NCI-H524 (cell line): ENCODE data around the gene POU1F1.
A peak's percentile ranks its signal among the peaks of the same experiment; 100 is the strongest.
"Not testable (repeated sequence)": the region's sequence is repeated elsewhere in the genome, so short reads cannot be mapped to it uniquely, and the experiment has no call there.

Experiments used
- DNase-seq, 2 experiments: peaks; one replicate each; lab custom pipeline; 2025; lab: John Stamatoyannopoulos, UW

POU1F1 gene

GRCh38 chr3:87276484-87276883 lies at the start of gene POU1F1:
TSS of gene POU1F1 (minus strand) at chr3:87276584. CDS start at chr3:87276462, 122 bp downstream.
- no peak for DNase-seq

- DNase-seq, result no peak
Observed at GRCh38 chr3:87324609-87325008, 48.2 kb upstream of the POU1F1 start.

- peak; percentile 0 to 22 for DNase-seq
Observed at GRCh38 chr3:87320756-87321626, 44.6 kb upstream of the POU1F1 start.

GRCh38 chr3:87318617-87319021 lies 42.2 kb upstream of the POU1F1 start:
- no peak for DNase-seq

GRCh38 chr3:87317779-87318178 lies 41.4 kb upstream of the POU1F1 start:
- DNase-seq, result no peak

GRCh38 chr3:87313641-87314040 lies 37.3 kb upstream of the POU1F1 start:
- DNase-seq, result no peak

- DNase-seq, result no peak
Observed at GRCh38 chr3:87311309-87311708, 34.9 kb upstream of the POU1F1 start.

GRCh38 chr3:87309601-87310000 lies 33.2 kb upstream of the POU1F1 start:
- no peak for DNase-seq

- peak in 1 of 2 experiments; percentile 1 for DNase-seq
Observed at GRCh38 chr3:87307805-87308204, 31.4 kb upstream of the POU1F1 start.

- DNase-seq, result no peak
Observed at GRCh38 chr3:87305517-87305916, 29.1 kb upstream of the POU1F1 start.

- not testable (repeated sequence) for DNase-seq
Observed at GRCh38 chr3:87305031-87305430, 28.6 kb upstream of the POU1F1 start.

- peak; percentile 8 to 38 for DNase-seq
Observed at GRCh38 chr3:87298111-87298718, 21.8 kb upstream of the POU1F1 start.

- DNase-seq, result no peak
Observed at GRCh38 chr3:87288446-87288845, 12.1 kb upstream of the POU1F1 start.

GRCh38 chr3:87287011-87287410 lies 10.6 kb upstream of the POU1F1 start:
- no peak for DNase-seq

GRCh38 chr3:87272718-87273341 lies 3.6 kb downstream of the POU1F1 start:
- DNase-seq, result no peak

GRCh38 chr3:87270908-87271700 lies 5.3 kb downstream of the POU1F1 start:
- no peak for DNase-seq

- DNase-seq, result no peak
Observed at GRCh38 chr3:87269723-87270122, 6.7 kb downstream of the POU1F1 start.

- no peak for DNase-seq
Observed at GRCh38 chr3:87268646-87269211, 7.7 kb downstream of the POU1F1 start.

GRCh38 chr3:87267953-87268645 lies 8.3 kb downstream of the POU1F1 start:
- DNase-seq, result no peak

- DNase-seq, result no peak
Observed at GRCh38 chr3:87261925-87262324, 14.5 kb downstream of the POU1F1 start.

GRCh38 chr3:87260270-87260669 lies 16.1 kb downstream of the POU1F1 start:
- DNase-seq, result peak in 1 of 2 experiments; percentile 48
